Measurements from ENCODE around the gene NIPSNAP2.
A peak's percentile ranks its signal among the peaks of the same experiment; 100 is the strongest.
"Not testable (repeated sequence)": the region's sequence is repeated elsewhere in the genome, so short reads cannot be mapped to it uniquely, and the experiment has no call there.

The NIPSNAP2 gene

DNA sequence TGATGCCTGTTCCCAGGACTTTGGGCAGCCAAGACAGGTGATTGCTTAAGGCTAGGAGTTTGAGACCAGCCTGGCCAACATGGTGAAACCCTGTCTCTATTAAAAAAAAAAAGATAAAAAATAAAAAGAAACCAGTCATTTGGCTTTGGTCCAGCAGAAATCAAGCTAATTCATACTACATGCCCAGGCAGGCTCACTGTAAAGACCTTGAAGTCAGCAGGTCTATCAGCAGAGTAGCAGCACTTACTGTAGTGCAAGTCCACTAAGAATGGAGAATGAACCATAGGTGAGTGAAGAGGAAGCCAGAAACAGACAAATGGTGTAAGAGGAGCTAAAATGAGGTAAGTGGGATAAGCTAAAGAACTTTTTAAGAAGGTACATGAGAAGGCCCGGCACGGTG lies 62.2 kb downstream of the NIPSNAP2 start:
- DNase-seq (ENCODE audit: low read depth), result no peak
- in situ Hi-C loops (cut with HindIII; ENCODE audit: low sequenced_read_pairs), result no loop called here
- H3K4me3 ChIP-seq (ENCODE audit: low read depth, low read length), result no peak overlapping the region
- TF ChIP-seq, protein P1, sequence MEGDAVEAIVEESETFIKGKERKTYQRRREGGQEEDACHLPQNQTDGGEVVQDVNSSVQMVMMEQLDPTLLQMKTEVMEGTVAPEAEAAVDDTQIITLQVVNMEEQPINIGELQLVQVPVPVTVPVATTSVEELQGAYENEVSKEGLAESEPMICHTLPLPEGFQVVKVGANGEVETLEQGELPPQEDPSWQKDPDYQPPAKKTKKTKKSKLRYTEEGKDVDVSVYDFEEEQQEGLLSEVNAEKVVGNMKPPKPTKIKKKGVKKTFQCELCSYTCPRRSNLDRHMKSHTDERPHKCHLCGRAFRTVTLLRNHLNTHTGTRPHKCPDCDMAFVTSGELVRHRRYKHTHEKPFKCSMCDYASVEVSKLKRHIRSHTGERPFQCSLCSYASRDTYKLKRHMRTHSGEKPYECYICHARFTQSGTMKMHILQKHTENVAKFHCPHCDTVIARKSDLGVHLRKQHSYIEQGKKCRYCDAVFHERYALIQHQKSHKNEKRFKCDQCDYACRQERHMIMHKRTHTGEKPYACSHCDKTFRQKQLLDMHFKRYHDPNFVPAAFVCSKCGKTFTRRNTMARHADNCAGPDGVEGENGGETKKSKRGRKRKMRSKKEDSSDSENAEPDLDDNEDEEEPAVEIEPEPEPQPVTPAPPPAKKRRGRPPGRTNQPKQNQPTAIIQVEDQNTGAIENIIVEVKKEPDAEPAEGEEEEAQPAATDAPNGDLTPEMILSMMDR (IDR thresholded peaks at IDR 0.05; ENCODE audit: low read depth, low read length, missing control alignments), result no peak

DNA sequence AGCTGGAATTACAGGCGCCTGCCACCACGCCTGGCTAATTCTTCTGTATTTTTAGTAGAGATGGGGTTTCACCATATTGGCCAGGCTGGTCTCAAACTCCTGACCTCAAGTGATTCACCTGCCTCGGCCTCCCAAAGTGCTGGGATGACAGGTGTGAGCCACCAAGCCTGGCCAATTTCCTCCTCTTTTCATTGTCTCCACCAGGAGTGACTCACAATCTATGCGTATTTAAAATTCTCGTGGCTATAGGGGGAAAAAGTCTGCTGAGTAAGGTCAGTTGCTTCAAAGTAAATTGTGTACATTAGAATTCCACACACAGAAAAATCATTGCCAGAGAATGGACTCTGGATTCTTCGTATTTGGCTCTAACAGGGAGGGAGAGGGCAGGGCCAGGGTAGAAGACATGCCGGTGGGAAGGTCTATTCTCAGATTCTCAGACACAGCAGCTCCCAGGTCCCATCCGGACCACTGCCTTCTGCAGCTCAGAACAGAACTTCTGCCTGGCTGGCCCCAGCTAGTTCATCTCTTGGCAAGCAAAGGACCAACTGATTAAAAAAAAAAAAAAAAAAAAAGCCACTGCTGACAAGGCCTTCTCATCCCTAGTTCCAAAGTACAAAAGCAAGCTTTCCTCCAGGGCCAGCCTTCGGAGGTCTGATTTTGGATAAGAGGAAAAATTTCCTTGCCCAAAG lies 64.7 kb downstream of the NIPSNAP2 start:
- peak; percentile 56 for DNase-seq (ENCODE audit: low read depth)
- H3K4me3 ChIP-seq (ENCODE audit: low read depth, low read length), result no peak overlapping the region
- TF ChIP-seq, protein P1 (IDR thresholded peaks at IDR 0.05; ENCODE audit: low read depth, low read length, missing control alignments), result no peak
- in situ Hi-C loops (cut with HindIII; ENCODE audit: low sequenced_read_pairs), result no loop called here

DNA sequence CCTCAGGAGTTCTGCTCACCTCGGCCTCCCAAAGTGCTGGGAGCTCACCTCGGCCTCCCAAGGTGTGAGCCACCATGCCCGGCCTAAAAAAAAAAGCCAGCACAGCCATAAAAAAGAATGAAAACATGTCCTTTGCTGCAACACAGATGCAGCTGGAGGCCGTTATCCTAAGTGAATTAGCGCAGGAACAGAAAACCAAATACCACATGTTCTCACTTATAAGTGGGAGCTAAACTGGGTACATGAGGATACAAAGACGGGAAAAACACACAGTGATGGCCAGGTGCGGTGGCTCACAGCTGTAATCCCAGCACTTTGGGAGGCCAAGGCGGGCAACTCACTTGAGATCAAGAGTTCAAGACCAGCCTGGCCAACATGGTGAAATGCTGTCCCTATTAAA lies 66.0 kb downstream of the NIPSNAP2 start:
- DNase-seq (ENCODE audit: low read depth), result no peak
- TF ChIP-seq, protein P1 (IDR thresholded peaks at IDR 0.05; ENCODE audit: low read depth, low read length, missing control alignments), result no peak
- no peak overlapping the region for H3K4me3 ChIP-seq (ENCODE audit: low read depth, low read length)
- in situ Hi-C loops (cut with HindIII; ENCODE audit: low sequenced_read_pairs), result no loop called here

DNA sequence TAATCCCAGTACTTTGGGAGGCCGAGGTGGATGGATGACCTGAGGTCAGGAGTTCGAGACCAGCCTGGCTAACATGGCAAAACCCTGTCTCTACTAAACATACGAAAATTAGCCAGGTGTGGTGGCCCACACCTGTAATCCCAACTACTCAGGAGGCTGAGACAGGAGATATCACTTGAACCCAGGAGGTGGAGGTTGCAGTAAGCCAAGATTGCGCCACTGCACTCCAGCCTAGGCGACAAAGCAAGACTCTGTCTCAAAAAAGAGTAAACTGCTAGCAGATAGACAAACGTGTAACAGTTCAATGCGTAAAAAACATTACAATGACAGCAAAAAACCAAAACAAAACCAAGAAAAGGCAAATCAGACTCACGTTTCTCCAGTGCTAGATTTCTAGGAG lies 67.2 kb downstream of the NIPSNAP2 start:
- DNase-seq (ENCODE audit: low read depth); in situ Hi-C loops (cut with HindIII; ENCODE audit: low sequenced_read_pairs); H3K4me3 ChIP-seq (ENCODE audit: low read depth, low read length): not testable (repeated sequence)

DNA sequence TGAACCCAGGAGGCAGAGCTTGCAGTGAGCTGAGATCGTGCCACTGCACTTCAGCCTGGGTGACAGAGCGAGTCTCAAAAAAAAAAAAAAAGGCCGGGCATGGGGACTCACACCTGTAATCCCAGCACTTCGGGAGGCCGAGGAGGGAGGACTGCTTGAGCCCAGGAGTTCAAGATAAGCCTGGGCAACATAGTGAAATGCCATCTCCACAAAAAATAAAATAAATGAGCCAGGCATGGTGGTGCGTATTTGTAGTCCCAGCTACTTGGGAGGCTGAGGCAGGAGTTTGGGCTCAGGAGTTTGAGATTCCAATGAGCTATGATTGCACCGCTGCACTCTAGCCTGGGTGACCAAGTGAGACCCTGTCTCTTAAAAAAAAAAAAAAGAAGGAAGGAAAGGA lies 68.2 kb downstream of the NIPSNAP2 start:
- H3K4me3 ChIP-seq (ENCODE audit: low read depth, low read length); DNase-seq (ENCODE audit: low read depth); in situ Hi-C loops (cut with HindIII; ENCODE audit: low sequenced_read_pairs): not testable (repeated sequence)

DNA sequence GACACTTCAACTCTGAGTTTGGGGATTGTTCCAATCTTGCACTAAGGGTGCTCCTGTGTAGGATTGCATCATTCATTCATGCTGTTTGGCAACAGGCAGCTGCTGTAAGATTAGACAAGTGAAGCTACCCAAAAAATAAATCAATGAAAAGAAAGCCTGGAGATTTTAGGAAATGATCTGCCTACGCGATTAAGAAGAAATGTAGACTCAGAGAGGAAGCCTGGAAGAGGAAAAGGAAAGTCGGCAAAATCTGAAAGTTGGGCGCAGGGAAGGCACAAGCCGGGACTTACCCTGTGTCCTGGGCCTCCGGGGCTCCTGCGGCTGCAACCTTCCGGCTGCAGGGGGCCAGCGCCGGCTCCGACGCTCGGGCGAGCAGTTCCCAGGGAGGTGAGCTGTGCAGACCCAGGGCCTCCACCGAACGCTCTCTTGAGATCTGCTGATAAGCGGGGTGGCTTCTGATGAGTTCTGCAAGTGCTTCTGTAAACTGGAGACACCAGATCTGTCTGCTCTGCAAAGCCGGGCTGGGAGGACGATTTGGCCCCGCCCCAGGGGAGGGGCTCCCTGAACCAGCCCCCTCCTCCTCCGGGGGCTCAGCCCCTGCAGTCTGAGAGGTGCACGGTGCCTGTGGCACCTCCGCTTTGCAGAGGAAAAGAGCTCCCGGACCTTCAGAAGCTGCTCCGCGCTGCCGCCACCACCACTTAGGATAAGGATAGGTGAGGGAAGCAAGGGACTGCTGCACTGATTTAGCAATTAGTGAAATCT lies 69.5 kb downstream of the NIPSNAP2 start:
- TF ChIP-seq, protein P1 (IDR thresholded peaks at IDR 0.05; ENCODE audit: low read depth, low read length, missing control alignments), result peak; percentile 30
- in situ Hi-C loops (cut with HindIII; ENCODE audit: low sequenced_read_pairs), result no loop called here
- H3K4me3 ChIP-seq (ENCODE audit: low read depth, low read length), result peak overlapping the region; percentile 50
- DNase-seq (ENCODE audit: low read depth), result no peak

DNA sequence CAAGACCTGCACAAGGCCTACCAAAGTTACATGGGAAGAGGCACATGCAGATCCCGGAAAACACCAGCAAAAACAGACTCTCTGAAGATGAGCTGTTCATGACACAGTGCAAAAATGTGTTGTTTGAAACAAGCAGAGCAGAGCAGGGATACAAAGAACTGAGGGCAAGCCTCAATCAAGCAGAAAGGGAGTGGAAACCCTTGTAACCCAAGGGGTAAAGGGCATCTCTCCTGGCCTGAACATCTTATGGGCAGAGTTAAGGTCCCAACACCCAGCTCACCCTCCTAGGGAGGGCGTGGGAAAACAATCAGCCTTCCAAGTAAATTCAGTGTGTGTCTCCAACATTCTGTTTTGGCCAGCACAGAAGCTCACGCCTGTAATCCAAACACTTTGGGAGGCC lies 76.3 kb downstream of the NIPSNAP2 start:
- TF ChIP-seq, protein P1 (IDR thresholded peaks at IDR 0.05; ENCODE audit: low read depth, low read length, missing control alignments), result no peak
- DNase-seq (ENCODE audit: low read depth), result no peak
- in situ Hi-C loops (cut with HindIII; ENCODE audit: low sequenced_read_pairs), result no loop called here
- H3K4me3 ChIP-seq (ENCODE audit: low read depth, low read length), result no peak overlapping the region

DNA sequence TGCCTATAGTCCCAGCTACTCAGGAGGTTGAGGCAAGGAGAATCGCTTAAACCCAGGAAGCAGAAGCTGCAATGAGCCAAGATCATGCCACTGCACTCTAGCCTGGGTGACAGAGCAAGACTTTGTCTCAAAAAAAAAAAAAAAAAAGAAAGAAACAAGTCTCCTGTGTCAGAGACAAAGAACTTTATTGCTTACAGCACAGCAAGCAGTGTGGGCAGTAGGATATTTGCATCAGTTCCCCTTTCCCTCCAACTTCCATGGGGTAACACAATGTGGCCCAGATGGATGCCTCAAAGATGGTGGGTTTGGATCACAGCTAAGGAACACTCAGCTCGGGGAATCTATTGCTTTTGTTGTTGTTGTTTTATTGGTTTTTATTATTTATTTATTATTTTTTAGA lies 81.4 kb downstream of the NIPSNAP2 start:
- H3K4me3 ChIP-seq (ENCODE audit: low read depth, low read length); in situ Hi-C loops (cut with HindIII; ENCODE audit: low sequenced_read_pairs); DNase-seq (ENCODE audit: low read depth): not testable (repeated sequence)
